Fibroblast of villous mesenchyme (primary cell): ENCODE measurements around the gene SUPT20HL1. TPM values are rescaled to one million over a fixed set of nuclear protein-coding genes. Genes with fewer than 3 reads are reported as not detected.

Source experiments
- DNase-seq: peaks from one replicate; pipeline ENCODE4 v3.0.0-alpha.2; 2010; ENCODE audit warnings: low read depth
- H3K4me3 ChIP-seq: 2 replicates; pipeline ENCODE4 v1.5.1; 2011; ENCODE audit warnings: low read depth, mild to moderate bottlenecking, low read length
- CTCF ChIP-seq: IDR thresholded peaks from 2 replicates; pipeline ENCODE4 v1.5.1; 2012; ENCODE audit warnings: low read depth, mild to moderate bottlenecking, low read length; ENCODE audit not compliant: insufficient read depth
- total RNA-seq: library from RNA; depleted of rRNA; stranded (reverse); fragments of >200 nt; gene quantifications from 2 replicates; pipeline ENCODE4 v1.2.3, GENCODE V29; 2012

SUPT20HL1 gene
- total RNA-seq, 1 donor, result not detected

- no peak for TF ChIP-seq CTCF
- DNase-seq, result no peak
- no peak overlapping the region for H3K4me3 ChIP-seq
These were observed 39.1 kb downstream of the SUPT20HL1 start for GRCh38 chrX:24399550-24399949.

GRCh38 chrX:24405959-24406358, 45.5 kb downstream of the SUPT20HL1 start:
- TF ChIP-seq CTCF, result no peak
- DNase-seq, result no peak
- no peak overlapping the region for H3K4me3 ChIP-seq

Other genes starting within 250 kb of the SUPT20HL1 start
- 66.4 and 82.5 TPM in 2 replicates for gene ZFX, start 210.9 kb upstream of the SUPT20HL1 start, total RNA-seq
- gene SUPT20HL2, start 46.6 kb upstream of the SUPT20HL1 start, total RNA-seq, result under 0.01 TPM in 1 of 2 replicates, not detected in the other
- 3.9 and 4.5 TPM in 2 replicates for gene PDK3, start 104.6 kb downstream of the SUPT20HL1 start, total RNA-seq